ENCODE measurements around the gene AKT1S1.

DNA sequence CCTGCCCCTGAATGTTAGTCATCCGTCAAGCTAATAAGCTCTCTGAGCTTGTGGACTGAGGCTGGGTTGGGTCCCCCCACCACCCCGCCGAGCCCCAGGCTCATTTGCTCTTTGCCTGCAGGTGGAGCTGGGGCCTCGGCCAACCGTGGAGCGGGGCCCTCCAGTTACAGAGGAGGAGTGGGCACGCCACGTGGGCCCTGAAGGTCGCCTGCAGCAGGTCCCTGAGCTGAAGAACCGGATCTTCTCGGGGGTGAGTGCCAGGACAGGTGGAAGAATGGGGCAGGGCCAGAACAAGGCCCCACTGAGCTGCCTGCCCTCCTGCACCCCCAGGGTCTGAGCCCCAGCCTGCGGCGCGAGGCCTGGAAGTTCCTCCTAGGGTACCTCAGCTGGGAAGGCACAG, 5.5 kb upstream of the AKT1S1 start:
- TF ChIP-seq, protein P1, sequence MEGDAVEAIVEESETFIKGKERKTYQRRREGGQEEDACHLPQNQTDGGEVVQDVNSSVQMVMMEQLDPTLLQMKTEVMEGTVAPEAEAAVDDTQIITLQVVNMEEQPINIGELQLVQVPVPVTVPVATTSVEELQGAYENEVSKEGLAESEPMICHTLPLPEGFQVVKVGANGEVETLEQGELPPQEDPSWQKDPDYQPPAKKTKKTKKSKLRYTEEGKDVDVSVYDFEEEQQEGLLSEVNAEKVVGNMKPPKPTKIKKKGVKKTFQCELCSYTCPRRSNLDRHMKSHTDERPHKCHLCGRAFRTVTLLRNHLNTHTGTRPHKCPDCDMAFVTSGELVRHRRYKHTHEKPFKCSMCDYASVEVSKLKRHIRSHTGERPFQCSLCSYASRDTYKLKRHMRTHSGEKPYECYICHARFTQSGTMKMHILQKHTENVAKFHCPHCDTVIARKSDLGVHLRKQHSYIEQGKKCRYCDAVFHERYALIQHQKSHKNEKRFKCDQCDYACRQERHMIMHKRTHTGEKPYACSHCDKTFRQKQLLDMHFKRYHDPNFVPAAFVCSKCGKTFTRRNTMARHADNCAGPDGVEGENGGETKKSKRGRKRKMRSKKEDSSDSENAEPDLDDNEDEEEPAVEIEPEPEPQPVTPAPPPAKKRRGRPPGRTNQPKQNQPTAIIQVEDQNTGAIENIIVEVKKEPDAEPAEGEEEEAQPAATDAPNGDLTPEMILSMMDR (IDR thresholded peaks at IDR 0.05): no peak
- TF ChIP-seq POLR2A (IDR thresholded peaks at IDR 0.05): no peak
